ENCODE measurements around the gene RCE1. TPM values are rescaled to one million over a fixed set of nuclear protein-coding genes. Genes with fewer than 3 reads are reported as not detected.

The RCE1 gene
- total and polyA plus RNA-seq, 8 donors = 16.4 to 22.7 (median 20.3) TPM

DNA sequence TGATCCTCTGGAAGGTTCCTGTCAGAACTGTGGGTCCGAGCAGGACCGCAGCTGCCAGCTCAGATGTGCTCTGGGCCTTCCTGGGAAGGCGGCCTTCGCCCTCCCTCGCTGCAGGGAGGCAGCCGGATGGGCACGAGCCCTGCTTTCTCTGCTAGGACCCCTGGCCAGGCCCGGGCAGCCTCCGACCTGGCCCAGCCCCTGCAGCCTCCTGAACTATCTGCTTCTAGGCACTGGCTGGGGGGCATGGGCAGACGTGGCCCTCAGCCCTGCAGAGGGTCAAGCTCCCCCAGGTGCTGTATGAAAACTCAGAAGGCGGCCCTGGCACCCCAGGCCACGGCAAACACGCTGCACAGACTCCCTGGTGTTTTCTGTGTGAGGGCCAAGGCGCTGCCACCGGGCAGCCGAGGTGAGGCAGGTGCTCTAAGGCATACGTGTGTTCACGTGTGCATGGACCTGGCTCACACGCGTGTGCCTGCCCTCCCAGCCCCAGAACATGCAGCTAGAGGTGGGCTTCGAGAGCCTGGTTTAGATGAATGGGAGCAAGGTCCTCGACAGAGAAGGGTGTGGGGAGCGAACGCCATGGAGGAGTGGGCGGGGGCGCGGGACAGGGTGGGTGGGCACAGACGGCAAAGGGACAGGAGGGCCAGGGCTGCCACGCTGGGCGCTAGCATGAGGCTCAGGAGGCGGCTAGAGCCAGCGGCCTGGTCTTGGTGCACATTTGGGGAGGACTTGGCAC, 18.0 kb downstream of the RCE1 start:
- H3K27me3 ChIP-seq = no peaks in the 10 kb centered on the region
- H3K4me3 ChIP-seq = no peak overlapping the region
- peaks cover 0 to 9% of the 10 kb centered on the region in 2 donors for H3K4me1 ChIP-seq
- intact Hi-C loops (cut with DNase I) = no loop called here
- H3K9me3 ChIP-seq = no peaks in the 10 kb centered on the region
- peak in 1 of 4 donors; percentile 72 for DNase-seq
- no peak for ATAC-seq
- peaks cover 0 to 20% of the 10 kb centered on the region in 2 donors for H3K36me3 ChIP-seq
- TF ChIP-seq, protein P1, sequence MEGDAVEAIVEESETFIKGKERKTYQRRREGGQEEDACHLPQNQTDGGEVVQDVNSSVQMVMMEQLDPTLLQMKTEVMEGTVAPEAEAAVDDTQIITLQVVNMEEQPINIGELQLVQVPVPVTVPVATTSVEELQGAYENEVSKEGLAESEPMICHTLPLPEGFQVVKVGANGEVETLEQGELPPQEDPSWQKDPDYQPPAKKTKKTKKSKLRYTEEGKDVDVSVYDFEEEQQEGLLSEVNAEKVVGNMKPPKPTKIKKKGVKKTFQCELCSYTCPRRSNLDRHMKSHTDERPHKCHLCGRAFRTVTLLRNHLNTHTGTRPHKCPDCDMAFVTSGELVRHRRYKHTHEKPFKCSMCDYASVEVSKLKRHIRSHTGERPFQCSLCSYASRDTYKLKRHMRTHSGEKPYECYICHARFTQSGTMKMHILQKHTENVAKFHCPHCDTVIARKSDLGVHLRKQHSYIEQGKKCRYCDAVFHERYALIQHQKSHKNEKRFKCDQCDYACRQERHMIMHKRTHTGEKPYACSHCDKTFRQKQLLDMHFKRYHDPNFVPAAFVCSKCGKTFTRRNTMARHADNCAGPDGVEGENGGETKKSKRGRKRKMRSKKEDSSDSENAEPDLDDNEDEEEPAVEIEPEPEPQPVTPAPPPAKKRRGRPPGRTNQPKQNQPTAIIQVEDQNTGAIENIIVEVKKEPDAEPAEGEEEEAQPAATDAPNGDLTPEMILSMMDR (IDR thresholded peaks at IDR 0.05) = no peak
- no peak overlapping the region for H3K27ac ChIP-seq

GRCh38 chr11:66861774-66862558, 18.7 kb downstream of the RCE1 start:
- intact Hi-C loops (cut with DNase I) = no loop called here
- peak in 1 of 4 donors; percentile 71 for DNase-seq
- Histone ChIP-seq H3K4me1 (peaks cover 0 to 9% of the 10 kb centered on the region in 2 donors), H3K9me3 (no peaks in the 10 kb centered on the region), H3K27ac (no peak overlapping the region), H3K4me3 (no peak overlapping the region), H3K27me3 (no peaks in the 10 kb centered on the region), H3K36me3 (peaks cover 0 to 20% of the 10 kb centered on the region in 2 donors)
- ATAC-seq = no peak
- TF ChIP-seq, protein P1 (IDR thresholded peaks at IDR 0.05) = no peak

DNA sequence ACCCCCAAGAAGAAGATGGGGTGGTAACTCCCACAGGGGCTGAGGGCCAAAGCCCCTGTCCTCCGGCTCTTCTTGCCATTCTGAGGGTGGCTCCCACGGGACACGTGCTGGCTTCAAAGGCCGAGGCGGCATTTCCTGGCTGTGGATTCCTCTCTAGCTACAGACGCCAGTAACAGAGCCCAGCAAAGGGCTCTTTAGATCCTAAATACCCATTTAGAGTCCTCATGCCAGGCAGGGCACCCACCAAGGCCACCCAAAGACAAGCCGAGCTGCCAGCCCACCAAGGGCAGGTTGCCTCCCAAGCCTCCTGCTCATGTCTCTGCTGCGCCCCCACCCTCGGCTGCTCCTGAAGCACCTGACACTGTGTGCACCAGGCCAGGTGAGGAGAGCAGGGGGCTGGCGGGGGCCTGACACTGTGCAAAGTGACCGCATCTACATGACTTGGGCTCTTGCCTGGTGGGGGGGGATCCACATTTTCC, 19.4 kb downstream of the RCE1 start:
- Histone ChIP-seq H3K27ac (no peak overlapping the region), H3K4me1 (peaks cover 0 to 4% of the 10 kb centered on the region in 2 donors), H3K36me3 (peaks cover 0 to 20% of the 10 kb centered on the region in 2 donors), H3K4me3 (no peak overlapping the region), H3K9me3 (no peaks in the 10 kb centered on the region), H3K27me3 (no peaks in the 10 kb centered on the region)
- TF ChIP-seq, protein P1 (IDR thresholded peaks at IDR 0.05) = no peak
- peak in 1 of 4 donors; percentile 63 for DNase-seq
- intact Hi-C loops (cut with DNase I) = no loop called here
- ATAC-seq = no peak

DNA sequence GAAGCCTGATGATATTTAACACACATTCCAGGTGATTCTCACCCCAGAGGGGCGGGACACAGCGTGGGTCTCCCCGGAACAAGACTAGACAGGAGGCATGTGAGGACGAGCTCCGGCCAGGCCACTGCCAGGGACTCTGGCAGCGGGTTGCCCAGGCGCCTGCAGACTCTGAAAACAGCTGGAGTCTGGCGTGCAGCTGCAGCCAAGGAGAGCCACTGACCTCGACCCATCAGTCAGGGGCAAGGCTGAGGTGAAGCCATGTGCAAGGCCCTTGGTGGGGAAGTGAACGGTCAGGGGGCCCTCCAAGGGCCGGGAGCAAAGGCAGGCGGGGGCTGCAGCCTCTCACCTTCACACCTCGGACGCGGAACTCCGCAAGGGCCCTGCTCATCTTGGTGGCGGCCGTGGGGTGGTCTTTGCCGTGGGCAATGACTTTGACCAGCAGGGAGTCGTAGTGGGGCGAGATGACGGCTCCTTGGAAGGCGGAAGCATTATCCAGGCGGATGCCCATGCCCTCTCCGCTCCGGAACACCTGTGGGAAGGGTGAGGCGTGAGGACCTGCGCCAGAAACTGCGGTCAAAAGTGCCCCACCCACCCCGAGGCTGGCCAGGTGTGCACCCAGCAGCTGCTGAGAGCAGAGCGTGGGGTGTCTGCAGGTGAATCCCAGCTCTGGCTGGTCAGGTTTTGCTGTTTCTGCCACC, 20.3 kb downstream of the RCE1 start:
- peaks cover 0 to 3% of the 10 kb centered on the region in 2 donors for H3K4me1 ChIP-seq
- DNase-seq = peak in 1 of 4 donors; percentile 70
- no peak for ATAC-seq

More for the DNA sequence above, 20.3 kb downstream of the RCE1 start:
- Histone ChIP-seq H3K4me3 (no peak overlapping the region), H3K27me3 (no peaks in the 10 kb centered on the region), H3K36me3 (peaks cover 0 to 15% of the 10 kb centered on the region in 2 donors), H3K9me3 (no peaks in the 10 kb centered on the region), H3K27ac (no peak overlapping the region)
- TF ChIP-seq, protein P1 (IDR thresholded peaks at IDR 0.05) = no peak
- intact Hi-C loops (cut with DNase I) = no loop called here

Data from left lung (tissue), 10 donors.